Measurements from ENCODE around the gene MAPK8IP3.

Gene MAPK8IP3

GRCh38 chr16:1701216-1701878, 4.6 kb upstream of the MAPK8IP3 start:
- DNase-seq (ENCODE audit: low read depth): no peak
- TF ChIP-seq CTCF (conservative IDR thresholded peaks at IDR 0.05; ENCODE audit: low read depth, low read length): no peak
- H3K4me3 ChIP-seq (ENCODE audit: low read depth, low read length): no peak overlapping the region

- DNase-seq (ENCODE audit: low read depth): peak; percentile 34
- H3K4me3 ChIP-seq (ENCODE audit: low read depth, low read length): peak overlapping the region; percentile 95
Measured at GRCh38 chr16:1705324-1705687, 689 bp upstream of the MAPK8IP3 start.

- no peak for TF ChIP-seq CTCF (conservative IDR thresholded peaks at IDR 0.05; ENCODE audit: low read depth, low read length)
- peak overlapping the region; percentile 95 for H3K4me3 ChIP-seq (ENCODE audit: low read depth, low read length)
- DNase-seq (ENCODE audit: low read depth): peak; percentile 57
Measured at GRCh38 chr16:1706386-1707192, 594 bp downstream of the MAPK8IP3 start.

GRCh38 chr16:1707193-1707790, 1.3 kb downstream of the MAPK8IP3 start:
- peak overlapping the region; percentile 95 for H3K4me3 ChIP-seq (ENCODE audit: low read depth, low read length)
- no peak for TF ChIP-seq CTCF (conservative IDR thresholded peaks at IDR 0.05; ENCODE audit: low read depth, low read length)
- DNase-seq (ENCODE audit: low read depth): peak; percentile 67

GRCh38 chr16:1708083-1708767, 2.2 kb downstream of the MAPK8IP3 start:
- TF ChIP-seq CTCF (conservative IDR thresholded peaks at IDR 0.05; ENCODE audit: low read depth, low read length): no peak
- DNase-seq (ENCODE audit: low read depth): no peak
- peak overlapping the region; percentile 16 for H3K4me3 ChIP-seq (ENCODE audit: low read depth, low read length)

- no peak overlapping the region for H3K4me3 ChIP-seq (ENCODE audit: low read depth, low read length)
- DNase-seq (ENCODE audit: low read depth): peak; percentile 77
- no peak for TF ChIP-seq CTCF (conservative IDR thresholded peaks at IDR 0.05; ENCODE audit: low read depth, low read length)
Measured at GRCh38 chr16:1708768-1709180, 2.8 kb downstream of the MAPK8IP3 start.

- no peak for DNase-seq (ENCODE audit: low read depth)
- no peak for TF ChIP-seq CTCF (conservative IDR thresholded peaks at IDR 0.05; ENCODE audit: low read depth, low read length)
- no peak overlapping the region for H3K4me3 ChIP-seq (ENCODE audit: low read depth, low read length)
Measured at GRCh38 chr16:1709356-1709755, 3.4 kb downstream of the MAPK8IP3 start.

Measured in choroid plexus epithelial cell (primary cell).